Hematopoietic multipotent progenitor cell treated with erythropoietin and hydrocortisone succinate and interleukin-3 and kit ligand, for 15 days (in vitro differentiated cells): ENCODE measurements around the gene NPLOC4.

Experiments
- DNase-seq: peaks from one replicate; pipeline ENCODE4 v3.0.0-alpha.2; 2015; ENCODE audit warnings: low spot score

NPLOC4 gene

DNA sequence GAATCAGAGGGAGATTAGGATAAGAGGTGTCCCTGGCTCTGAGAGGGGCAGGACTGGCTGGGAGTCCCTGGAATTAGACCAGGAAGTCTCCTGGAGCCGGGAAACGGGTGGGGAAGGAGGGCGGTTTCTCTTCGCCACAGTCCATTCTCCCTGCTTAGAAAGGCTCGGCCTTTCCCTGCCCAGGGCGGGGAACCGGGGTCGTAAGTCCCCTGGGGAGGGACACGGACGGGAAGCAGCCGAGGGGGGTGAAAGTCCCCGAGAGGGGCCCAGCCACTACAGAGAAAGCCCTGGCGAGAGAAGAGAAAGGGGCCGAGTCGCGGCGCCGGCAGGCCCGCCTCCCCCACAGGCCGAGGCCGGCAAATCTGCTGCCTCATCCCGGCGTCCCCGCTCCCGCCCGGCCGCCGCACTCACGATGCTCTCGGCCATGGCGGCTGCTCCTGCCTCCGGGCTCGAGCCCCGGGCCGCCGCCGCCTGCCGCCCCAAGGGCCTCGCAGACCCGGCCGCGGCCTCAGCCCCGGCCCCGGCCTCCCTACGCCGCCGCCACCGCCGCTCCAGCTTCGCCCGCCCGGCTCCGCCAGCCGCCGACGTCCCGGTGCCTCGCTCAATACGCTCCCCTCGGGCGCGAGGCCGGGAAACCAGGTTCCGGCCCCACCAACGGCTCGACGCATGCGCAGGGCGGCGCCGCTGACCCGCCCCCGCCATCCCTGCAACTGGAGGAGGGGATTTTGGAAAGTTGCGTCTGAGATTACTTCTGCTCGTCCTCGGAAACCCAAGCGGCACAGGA lies at the start of gene NPLOC4, which contains the start of gene TSPAN10:
NPLOC4 (minus strand) TSS at position 608 of the 784 bp plus-strand sequence; CDS start at position 426, 182 bp downstream.
TSPAN10 (plus strand) TSS at position 692 of the 784 bp plus-strand sequence. CDS start 5,217 bp downstream, outside the sequence.
- DNase-seq, result peak; percentile 84

DNA sequence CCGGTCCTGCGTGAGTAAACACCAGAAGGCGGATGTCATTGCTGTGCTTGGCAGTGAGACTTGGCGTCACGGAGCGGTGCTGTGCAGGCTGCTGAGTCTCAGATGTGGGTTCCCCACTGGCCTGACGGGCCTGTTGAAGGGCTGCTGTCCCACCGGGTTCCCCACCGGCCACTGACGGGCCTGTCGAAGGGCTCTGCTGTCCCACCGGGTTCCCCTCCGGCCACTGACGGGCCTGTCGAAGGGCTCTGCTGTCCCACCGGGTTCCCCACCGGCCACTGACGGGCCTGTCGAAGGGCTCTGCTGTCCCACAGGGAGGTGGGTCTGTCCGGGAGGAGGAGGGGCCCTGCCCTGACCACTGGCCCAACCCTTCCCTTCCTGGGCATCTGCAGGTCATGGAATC lies 49.7 kb upstream of the NPLOC4 start:
- no peak for DNase-seq

DNA sequence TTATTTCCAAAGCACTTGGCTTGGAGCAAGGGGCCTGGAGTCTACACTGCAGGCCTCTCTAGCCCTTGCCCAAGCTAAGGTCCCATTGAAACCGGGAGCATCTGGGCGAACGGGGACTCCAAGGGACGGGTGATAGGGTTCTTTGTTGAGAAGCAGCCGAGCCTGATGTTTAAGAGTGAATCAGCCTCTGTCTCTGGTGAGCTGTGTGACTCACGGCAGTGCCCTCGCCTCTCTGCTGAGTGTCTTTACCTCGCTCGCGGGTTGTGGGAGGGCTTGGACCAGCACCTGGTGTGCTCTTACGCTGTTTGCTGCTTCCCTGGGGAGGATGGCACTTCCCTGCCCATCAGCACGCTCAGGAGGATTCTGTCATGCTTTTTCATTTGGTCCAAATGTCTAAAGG lies 48.2 kb upstream of the NPLOC4 start:
- DNase-seq, result no peak

DNA sequence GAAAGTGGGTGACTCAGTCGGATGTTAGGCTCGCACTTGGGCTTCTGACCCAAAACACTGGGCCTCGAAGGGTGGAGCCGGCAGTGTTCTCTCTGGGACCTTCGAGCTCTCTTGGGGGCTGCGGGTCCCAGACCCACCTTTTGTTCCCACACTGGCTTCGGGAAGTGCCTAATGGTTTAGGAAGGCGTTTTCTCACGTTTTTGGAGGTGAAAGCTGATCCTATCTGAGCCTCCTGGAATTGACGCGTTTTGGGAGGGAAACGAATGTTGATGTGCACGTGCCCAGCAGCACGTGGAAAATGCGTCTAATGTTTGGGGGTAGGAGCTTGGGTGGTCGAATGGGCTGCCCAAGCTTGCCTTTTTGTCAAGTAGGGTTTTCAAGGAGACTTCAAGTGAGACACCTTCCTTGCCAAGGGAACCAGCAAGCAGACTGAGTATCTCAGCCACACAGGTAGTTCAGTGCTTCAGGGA lies 47.6 kb upstream of the NPLOC4 start:
- peak; percentile 51 for DNase-seq

DNA sequence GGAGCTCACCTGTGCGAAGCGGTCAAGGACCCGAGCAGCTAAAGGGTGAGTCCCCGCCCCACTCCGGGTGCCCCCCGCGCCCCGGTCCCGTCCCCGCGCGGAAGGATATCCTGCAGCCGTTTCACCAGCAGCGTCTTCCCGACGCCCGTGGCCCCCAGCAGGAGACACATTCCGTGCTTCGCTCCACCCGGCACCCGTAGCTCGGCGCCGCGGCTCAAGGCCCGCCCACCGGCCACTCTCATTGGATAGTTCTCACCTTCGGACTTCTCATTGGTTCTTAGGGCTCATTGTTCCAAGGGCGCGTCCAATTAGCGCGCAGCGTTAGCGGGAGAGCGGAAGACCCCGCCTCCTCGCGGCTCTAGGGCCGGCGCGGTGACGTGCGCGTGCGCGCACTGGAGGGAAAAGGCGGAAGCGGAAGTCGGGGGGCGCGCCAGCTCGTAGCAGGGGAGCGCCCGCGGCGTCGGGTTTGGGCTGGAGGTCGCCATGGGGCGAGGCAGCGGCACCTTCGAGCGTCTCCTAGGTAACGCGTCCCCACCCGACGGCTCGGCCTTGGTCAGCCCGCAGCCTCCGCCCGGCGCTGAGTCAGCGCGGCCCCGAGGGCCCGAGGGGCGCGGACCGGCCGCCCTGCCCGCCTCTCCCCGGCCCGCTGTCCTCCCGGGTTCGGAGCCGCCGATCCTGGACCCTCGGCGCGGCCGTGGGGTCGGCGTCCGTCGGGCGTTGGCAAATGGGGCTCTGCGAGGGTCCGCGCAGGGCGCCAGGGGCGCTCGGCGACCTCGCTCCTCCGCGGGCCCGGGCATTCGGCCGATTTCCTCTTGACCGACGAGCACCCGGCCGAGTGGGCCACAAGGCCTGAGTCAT lies 46.9 kb upstream of the NPLOC4 start, which contains the start of the genes ARL16 and HGS:
ARL16 (minus strand) TSS at position 214 of the 858 bp plus-strand sequence; CDS start at position 170, 44 bp downstream.
HGS (plus strand) TSS at position 428 of the 858 bp plus-strand sequence; CDS start at position 484, 56 bp downstream.
- peak; percentile 99 for DNase-seq

DNA sequence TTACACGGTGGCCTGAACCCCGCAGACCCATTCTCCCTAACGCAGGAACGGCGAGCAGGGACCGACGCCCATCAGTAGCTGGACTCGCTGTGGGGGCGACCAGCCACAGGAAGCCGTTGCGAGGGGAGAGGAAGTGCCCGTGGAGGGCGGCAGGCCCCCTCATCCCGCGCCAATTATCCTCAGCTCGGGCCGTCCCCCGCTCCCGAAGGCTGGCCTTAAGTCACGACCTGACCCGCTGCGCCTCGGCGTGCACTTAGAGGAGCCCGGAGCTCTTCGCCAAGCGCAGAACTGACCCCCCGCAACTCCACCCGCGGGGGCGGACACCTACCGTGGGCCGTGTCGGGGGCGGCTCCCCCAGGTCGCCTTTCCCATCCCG lies 46.3 kb upstream of the NPLOC4 start:
- DNase-seq, result no peak

DNA sequence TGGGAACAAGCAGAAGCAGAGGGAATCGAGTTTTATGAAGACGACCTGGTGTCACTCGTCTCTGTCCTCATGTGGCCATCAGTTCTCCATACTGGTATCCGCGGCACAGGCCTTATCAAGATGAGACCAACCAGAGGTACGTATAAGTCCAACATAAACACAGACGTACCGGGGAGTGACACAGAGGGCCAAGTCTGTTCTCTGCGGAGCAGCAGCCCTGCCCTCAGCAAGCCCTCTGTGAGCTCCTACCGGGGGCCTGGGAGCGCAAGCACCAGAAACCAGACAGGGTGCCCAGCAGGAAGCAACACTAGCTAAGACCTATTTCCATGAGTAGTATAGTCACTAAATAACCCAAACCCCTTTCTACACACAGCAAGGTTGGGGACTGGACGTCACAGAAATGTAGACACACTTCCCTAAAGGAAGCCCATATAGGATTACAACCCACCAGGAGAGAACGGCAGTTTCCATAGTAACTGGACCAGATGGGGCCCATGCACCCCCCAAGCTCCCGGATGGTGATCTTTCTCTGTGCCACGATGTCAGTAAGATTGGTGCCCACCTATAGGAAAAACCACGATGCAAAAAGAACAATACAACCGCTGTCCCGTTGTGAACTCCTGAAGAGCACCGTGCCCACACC lies 45.8 kb upstream of the NPLOC4 start:
- no peak for DNase-seq

DNA sequence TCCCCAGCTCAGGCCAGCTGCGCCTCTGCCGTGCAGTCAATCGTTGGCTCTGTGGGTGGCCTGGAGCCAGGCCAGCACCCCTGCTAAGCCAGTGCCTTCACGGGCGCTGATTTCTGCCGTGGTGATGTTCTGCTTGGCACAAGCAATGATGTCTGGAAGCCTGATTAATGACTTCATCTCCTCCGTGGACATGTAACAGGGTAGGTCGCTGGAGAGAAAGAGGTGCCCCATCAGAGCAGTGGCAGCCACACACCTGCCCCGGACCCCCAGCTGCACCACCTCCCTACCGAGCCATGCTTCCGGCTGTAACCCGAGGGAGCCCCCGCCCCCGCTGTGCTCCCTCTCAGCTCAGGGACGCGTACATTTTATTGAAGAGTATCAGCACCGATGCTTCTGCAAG lies 44.8 kb upstream of the NPLOC4 start:
- DNase-seq, result no peak

DNA sequence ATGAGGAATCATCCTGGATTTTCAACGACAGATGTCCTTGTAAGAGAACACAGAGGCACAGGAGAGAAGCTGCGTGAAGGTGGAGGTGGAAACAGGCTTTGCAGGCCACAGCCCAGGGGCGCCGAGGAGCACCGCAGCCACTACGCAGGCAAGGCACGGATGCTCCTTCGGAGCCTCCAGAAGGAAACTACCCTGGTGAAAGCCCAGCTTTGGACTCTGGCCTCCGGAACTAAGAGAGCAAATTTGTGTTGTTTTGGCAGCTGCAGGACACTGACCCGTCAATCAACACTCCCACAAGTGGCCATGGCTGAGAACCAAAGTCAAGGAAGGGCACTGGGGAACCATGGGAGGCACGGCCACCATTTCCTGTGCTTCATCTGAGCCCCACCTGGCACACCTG lies 43.2 kb upstream of the NPLOC4 start:
- DNase-seq, result no peak

DNA sequence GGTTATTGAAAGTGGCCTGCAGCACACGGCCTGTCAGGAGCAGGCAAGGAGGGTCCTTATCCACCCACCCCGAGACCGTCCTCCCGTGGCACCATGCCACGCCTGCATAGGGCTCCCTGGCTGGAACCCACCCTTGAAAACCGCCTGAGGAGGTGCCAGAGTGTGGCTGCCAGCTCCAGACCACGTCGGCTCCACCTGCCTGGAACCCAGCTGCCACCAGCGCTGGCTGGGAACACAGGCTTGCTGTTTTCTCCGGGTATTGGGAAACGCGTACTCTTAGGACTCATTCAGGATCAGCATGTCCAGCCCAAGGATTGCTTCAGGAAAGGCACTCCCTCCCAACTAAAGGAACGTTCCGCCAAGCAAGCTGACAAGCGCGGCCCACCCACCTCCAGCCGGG lies 40.0 kb upstream of the NPLOC4 start:
- DNase-seq, result no peak

DNA sequence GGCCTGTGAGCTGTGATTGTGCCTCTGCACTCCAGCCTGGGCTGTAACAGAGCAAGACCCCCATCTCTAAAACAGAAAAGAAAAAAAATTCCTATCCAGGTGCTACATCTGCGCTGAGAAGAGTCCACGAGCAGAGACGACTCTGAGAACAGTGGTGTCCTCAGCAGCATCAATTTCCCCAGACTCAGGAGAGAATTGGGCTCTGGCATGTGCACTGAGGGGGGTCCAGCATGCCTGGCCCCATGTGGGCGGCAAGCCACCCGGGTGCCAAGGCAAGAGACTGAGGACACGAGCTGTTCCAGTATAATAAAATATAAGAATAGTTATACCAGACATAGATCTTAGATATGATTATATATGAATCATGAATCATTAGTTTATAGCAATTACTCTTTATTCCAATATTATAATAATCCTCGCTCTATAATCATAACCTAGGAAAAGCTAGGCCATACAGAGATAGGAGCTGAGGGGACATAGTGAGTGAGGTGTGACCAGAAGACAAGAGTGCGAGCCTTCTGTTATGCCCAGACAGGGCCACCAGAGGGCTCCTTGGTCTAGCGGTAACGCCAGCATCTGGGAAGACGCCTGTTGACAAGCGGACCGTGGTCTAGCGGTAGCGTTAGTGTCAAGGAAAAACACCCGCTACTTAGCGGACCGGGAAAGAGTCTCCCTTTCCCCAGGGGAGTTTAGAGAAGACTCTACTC lies 38.8 kb upstream of the NPLOC4 start:
- peak; percentile 42 for DNase-seq

DNA sequence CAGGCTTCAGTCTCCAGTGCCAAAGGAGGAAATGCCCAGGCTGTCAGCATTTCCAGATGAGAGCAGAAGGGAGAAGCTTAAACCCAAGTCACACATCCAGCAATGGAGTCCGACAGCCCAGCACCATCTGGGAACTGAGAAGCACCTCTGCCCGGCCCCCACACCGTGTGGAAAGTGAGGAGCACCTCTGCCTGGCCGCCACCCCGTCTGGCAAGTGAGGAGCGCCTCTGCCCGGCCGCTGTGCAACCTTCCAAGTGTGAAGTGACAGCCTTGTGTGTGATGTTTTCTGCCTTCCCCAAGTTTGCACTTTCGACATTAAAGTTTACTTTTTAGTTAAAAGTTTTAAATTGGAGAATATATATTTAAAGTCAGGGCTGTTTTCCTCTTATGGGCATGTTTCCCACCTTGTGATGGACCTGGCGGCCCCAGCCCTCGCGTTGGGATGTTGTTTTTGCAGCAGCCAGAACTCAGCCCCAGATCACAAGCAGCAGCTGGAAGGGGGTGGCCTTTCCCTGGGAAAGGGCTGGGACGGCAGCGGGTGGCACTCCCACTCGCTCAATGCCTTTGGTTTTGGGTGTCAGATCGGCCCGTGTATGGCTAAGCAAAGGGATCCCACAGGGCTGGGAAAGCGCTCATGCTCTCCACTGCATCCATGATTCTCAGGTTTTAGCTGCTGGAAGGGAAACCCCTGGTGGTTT lies 36.8 kb upstream of the NPLOC4 start:
- DNase-seq, result no peak

DNA sequence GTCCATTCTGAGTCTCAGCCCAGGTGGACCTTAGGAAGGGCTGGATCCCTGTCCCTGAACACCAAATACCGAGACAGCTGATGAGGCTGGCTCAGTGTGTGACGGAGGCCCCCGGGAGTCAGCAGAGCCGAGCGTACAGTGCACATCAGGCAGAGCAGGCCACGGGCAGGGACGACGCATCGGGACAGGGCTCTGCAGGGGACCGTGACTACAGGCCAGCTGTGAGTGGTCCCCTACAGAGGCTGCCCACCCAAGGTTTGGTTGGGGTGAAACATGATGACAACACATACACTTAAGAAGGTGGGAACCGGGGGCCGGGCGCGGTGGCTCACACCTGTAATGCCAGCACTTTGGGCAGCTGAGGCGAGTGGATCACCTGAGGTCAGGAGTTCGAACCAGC lies 36.0 kb upstream of the NPLOC4 start:
- no peak for DNase-seq

DNA sequence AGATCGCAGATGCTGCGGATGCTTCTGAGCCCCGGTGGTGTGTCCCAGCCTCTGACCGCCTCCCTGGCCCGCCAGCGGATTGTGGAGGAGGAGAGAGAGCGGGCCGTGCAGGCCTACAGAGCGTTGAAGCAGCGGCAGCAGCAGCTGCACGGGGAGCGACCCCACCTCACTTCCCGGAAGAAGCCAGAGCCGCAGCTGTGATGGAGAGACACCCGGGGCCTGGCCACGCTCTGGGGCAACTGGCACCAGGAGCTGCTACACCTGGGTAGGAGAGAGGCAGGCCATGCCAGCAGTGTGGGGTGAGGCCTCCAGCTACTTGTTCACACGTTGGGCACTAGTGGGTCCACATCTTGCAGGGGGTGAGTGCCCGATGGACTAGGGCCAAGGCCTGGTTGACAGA lies 35.6 kb upstream of the NPLOC4 start:
- no peak for DNase-seq

DNA sequence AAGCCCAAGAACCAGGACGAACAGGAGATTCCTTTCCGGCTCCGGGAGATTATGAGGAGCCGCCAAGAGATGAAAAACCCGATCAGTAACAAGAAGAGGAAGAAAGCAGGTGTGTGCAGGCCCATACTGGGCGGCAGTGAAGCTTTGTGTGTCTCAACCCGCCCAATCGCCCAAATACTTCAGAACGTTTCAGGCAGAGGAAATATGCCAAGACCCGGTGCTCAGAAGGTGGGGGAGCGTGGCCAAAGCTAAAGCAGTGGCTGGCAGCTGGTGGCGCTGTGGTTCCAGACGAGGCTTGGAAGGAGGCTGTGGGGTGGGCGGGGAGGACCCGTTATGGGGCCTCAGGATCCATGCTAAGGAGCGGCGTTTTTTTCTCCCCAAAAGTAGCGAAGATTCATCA lies 30.8 kb upstream of the NPLOC4 start:
- no peak for DNase-seq

DNA sequence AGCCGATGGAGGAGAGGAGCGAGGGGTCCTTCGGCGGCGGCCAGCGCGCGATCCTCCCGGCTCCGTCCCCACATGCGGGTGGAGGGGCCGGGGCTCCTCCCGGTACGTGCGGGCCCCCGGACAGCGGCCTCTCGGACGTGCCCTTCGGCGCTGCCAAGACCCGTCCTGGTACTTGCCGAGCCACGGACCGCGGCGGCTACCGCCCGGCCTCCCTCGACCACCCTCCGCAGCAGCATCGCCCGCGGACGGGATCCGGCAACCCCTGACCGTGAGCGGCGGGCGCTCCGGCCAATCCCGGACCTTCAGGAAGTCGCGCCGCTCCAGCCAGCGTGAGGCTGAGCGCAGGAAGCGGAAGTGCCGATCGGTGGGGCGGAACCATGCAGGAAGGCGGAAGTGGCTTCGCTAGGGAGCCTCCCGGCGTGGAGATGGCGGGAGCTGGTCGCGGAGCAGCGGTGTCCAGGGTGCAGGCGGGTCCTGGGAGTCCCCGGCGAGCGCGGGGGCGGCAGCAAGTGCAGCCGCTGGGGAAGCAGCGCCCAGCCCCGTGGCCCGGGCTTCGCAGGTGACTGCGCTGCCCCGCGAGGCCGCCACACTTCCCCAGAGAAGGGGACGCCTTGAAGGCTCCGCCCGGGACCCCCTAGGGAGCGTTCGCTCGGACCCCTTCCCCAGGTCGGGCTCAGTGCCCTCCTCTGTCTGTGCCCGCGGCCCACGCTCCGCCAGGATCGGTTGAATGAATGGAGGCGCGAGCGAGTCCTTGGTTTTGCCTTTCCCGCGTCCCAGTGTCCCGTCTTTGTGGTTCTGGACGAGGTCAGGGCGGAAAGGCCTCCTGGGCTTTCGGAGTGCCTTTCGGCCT lies 29.7 kb upstream of the NPLOC4 start, which contains the start of the genes CCDC137 and OXLD1:
CCDC137 (plus strand) TSS at position 396 of the 850 bp plus-strand sequence; CDS start at position 426, 30 bp downstream.
OXLD1 (minus strand) TSS at position 264 of the 850 bp plus-strand sequence; CDS start at position 236, 28 bp downstream.
- peak; percentile 94 for DNase-seq

DNA sequence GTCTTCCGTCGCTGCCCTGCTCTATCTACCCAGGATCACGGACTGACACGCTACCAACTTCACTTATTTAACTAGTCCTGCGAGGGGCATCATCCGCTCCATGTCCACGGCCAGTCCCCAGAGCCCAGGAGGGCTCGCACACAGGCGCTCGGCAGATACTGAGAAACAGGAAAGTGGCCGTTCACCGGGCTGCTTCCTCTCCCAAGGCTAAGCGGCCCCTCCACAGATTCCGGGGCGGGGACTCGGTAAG lies 29.1 kb upstream of the NPLOC4 start:
- peak; percentile 15 for DNase-seq

DNA sequence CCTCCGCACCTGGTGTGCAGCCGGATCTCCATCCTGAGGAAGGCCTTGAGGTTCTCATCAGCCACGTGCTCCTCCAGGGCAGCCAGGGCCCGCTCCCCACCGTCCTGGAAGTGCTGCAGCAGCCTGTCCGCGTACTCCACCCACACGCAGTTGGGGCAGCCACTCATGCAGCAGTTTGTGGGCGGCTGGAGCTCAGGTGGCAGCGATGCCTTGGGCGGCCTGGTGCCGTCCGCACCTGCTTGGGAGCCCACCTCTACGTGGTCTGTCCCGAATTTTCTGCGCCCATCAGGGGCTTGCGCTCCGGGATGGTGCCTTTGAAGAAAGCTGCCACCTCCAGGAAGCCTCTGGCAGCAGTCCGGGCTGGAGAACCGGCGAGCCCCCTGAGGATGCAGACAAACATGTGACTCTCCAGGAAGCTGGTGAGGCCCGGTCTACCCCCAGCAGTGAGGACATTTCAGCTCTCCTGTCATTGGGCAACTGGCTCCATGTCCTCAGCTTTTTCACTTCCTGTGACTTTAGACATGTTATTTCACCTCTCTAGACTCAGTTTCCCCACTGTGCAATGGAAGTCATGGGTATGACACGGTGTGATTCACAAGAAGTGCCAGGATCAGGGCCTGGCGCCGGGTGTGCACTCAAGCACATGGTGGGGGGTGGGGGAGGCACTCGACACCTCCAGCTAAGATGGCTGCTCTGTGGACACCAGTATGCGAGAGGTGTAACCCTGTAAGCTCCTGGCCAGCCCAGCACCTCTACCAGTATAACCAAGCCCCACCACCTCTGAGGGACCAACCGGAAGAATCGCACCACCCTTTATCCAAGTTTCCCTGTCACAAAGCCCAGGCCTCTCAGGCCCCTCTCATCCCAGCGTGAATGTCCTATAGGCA lies 28.5 kb upstream of the NPLOC4 start:
- DNase-seq, result peak; percentile 30

DNA sequence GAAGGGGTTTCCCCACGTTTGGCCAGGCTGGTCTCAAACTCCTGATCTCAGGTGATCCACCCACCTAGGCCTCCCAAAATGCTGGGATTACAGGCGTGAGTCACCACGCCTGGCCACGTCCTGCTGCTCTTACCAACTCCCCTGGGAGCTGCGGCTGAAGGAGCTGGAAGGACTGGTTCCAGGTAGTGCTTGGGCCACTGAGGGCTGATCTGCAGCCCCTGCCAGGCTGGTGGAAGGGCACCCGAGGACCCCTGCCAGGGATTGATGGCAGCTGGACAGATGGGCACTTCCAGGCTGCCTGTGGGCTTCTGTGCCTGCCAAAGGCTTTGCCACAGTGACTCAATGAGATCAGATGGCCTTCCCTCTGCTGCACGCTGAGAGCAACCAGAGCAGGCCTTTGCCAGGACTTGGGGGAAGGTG lies 27.1 kb upstream of the NPLOC4 start:
- DNase-seq, result no peak
